GM23338 (cell line): ENCODE data around the gene GAB2. TPM values are rescaled to one million over a fixed set of nuclear protein-coding genes. Genes with fewer than 3 reads are reported as not detected.

ENCODE experiments used
- ATAC-seq: fragments of 200-7000 bp; cut with Tn5 transposase; 3 replicates; pipeline ENCODE4 v1.9.1; 2020
- DNase-seq: peaks from one replicate; pipeline ENCODE4 v3.0.0-alpha.2; 2015; ENCODE audit warnings: low spot score
- H2AFZ ChIP-seq: fragments of 200-600 bp; sonication (generic); 2 replicates; pipeline ENCODE4 v1.8.0; 2016; ENCODE audit warnings: antibody characterized with exemption, mild to moderate bottlenecking, moderate library complexity
- H3F3A ChIP-seq: fragments of 200-600 bp; sonication (generic); replicated peaks from 2 replicates; pipeline ENCODE4 v1.8.0; 2017; ENCODE audit warnings: antibody characterized with exemption, mixed run types, low read depth
- H3K27ac ChIP-seq: fragments of 200-600 bp; sonication (generic); 2 replicates; pipeline ENCODE4 v1.6.1; 2016; ENCODE audit warnings: low read depth
- H3K27me3 ChIP-seq: fragments of 200-600 bp; sonication (generic); 2 replicates; pipeline ENCODE4 v1.8.0; 2016; ENCODE audit warnings: mild to moderate bottlenecking, mixed run types, moderate library complexity; ENCODE audit not compliant: insufficient read depth
- H3K36me3 ChIP-seq: fragments of 200-600 bp; sonication (generic); 2 replicates; pipeline ENCODE4 v1.8.0; 2016; ENCODE audit warnings: mild to moderate bottlenecking; ENCODE audit not compliant: insufficient read depth
- H3K4me1 ChIP-seq: fragments of 200-600 bp; sonication (generic); 2 replicates; pipeline ENCODE4 v1.8.0; 2016; ENCODE audit warnings: mild to moderate bottlenecking, moderate library complexity; ENCODE audit not compliant: insufficient read depth
- H3K4me2 ChIP-seq: fragments of 200-600 bp; sonication (generic); 2 replicates; pipeline ENCODE4 v1.7.1; 2017; ENCODE audit warnings: mixed run types
- H3K4me3 ChIP-seq: fragments of 200-600 bp; sonication (generic); 2 replicates; pipeline ENCODE4 v1.6.1; 2016; ENCODE audit warnings: mixed run types
- H3K79me2 ChIP-seq: fragments of 200-600 bp; sonication (generic); replicated peaks from 2 replicates; pipeline ENCODE4 v1.8.0; 2017; ENCODE audit warnings: mild to moderate bottlenecking; ENCODE audit not compliant: insufficient read depth
- H3K9me2 ChIP-seq: fragments of 200-600 bp; sonication (generic); 2 replicates; pipeline ENCODE4 v1.8.0; 2017; ENCODE audit not compliant: insufficient read depth
- H4K20me1 ChIP-seq: fragments of 200-600 bp; sonication (generic); replicated peaks from 2 replicates; pipeline ENCODE4 v1.8.0; 2017; ENCODE audit warnings: mild to moderate bottlenecking; ENCODE audit not compliant: insufficient read depth
- H3K27ac Mint-ChIP-seq: 2 replicates; pipeline ENCODE4 v1.8.0; 2020; ENCODE audit warnings: inconsistent platforms, mild to moderate bottlenecking, moderate library complexity, mixed read lengths
- H3K27me3 Mint-ChIP-seq: 3 replicates; pipeline ENCODE4 v1.8.0; 2022; ENCODE audit warnings: low read depth, mild to moderate bottlenecking, moderate library complexity, mixed read lengths, inconsistent platforms; ENCODE audit not compliant: insufficient read depth, poor library complexity
- H3K36me3 Mint-ChIP-seq: 3 replicates; pipeline ENCODE4 v1.8.0; 2021; ENCODE audit warnings: low read depth, mild to moderate bottlenecking, inconsistent platforms, moderate library complexity, mixed read lengths
- H3K4me1 Mint-ChIP-seq: 3 replicates; pipeline ENCODE4 v1.8.0; 2020; ENCODE audit warnings: mild to moderate bottlenecking, inconsistent platforms, mixed read lengths
- H3K4me3 Mint-ChIP-seq: 3 replicates; pipeline ENCODE4 v1.8.0; 2021; ENCODE audit warnings: moderate library complexity, mild to moderate bottlenecking, inconsistent platforms, mixed read lengths
- H3K9me3 Mint-ChIP-seq: 3 replicates; pipeline ENCODE4 v1.8.0; 2020; ENCODE audit warnings: moderate library complexity, mild to moderate bottlenecking, inconsistent platforms, mixed read lengths
- CREB1 ChIP-seq: fragments of 250-450 bp; sonication (Bioruptor Pico); IDR thresholded peaks from 2 replicates; pipeline ENCODE4 v1.5.0; 2020; ENCODE audit warnings: low read depth, mild to moderate bottlenecking, moderate library complexity
- CTCF ChIP-seq, 2 experiments: fragments of 200-600 bp in 1 of 2; sonication (generic) in 1 of 2; conservative IDR thresholded peaks; 2 replicates each; pipeline versions ENCODE4 v1.5.1 to v1.6.1; 2016 to 2017; ENCODE audit warnings: antibody characterized with exemption in 2 of 2, low read depth in 2 of 2, mild to moderate bottlenecking in 2 of 2, moderate library complexity in 1 of 2
- EZH2phosphoT487 ChIP-seq: fragments of 200-600 bp; sonication (generic); IDR thresholded peaks from one replicate; pipeline ENCODE4 v1.8.1; 2018; ENCODE audit warnings: antibody characterized with exemption; ENCODE audit not compliant: unreplicated experiment
- JUNB ChIP-seq: IDR thresholded peaks from one replicate; pipeline ENCODE4 v1.6.1; 2016; ENCODE audit warnings: antibody characterized with exemption; ENCODE audit not compliant: unreplicated experiment
- POLR2AphosphoS5 ChIP-seq: IDR thresholded peaks from 2 replicates; pipeline ENCODE4 v1.6.1; 2016; ENCODE audit warnings: antibody characterized with exemption, low read depth
- REST ChIP-seq: IDR thresholded peaks from one replicate; pipeline ENCODE4 v1.6.1; 2018; ENCODE audit warnings: antibody characterized with exemption; ENCODE audit not compliant: unreplicated experiment
- STAT1 ChIP-seq: IDR thresholded peaks from one replicate; pipeline ENCODE4 v1.6.1; 2016; ENCODE audit warnings: antibody characterized with exemption; ENCODE audit not compliant: unreplicated experiment
- ZNF114 ChIP-seq: fragments of 250-450 bp; sonication (Bioruptor Pico); IDR thresholded peaks from 2 replicates; pipeline ENCODE4 v1.5.0; 2020; ENCODE audit warnings: mild to moderate bottlenecking, moderate library complexity
- ZNF462 ChIP-seq: fragments of 250-450 bp; sonication (Bioruptor Pico); IDR thresholded peaks from 2 replicates; pipeline ENCODE4 v1.5.0; 2020; ENCODE audit warnings: mild to moderate bottlenecking, moderate library complexity
- polyA plus RNA-seq: library from polyadenylated mRNA; unstranded; fragments of >200 nt; fragmentation: Nextera tagmentation; extraction: Ambion mirVana; gene quantifications from 2 replicates; pipeline ENCODE4 v1.2.1, GENCODE V29; 2016
- total RNA-seq: library from RNA; depleted of rRNA; stranded (reverse); fragments of >200 nt; shearing (Covaris generic); gene quantifications from 2 replicates; pipeline ENCODE4 v1.2.3, GENCODE V29; 2014

Gene GAB2
- total and polyA plus RNA-seq, 2 experiments from 2014 or later: 2.0 to 10.8 TPM

GRCh38 chr11:78460471-78460870, 42.9 kb upstream of the GAB2 start:
- Histone ChIP-seq H3K4me2 (no peak overlapping the region), H3K4me1 (no peaks in the 10 kb centered on the region), H3K36me3 (peaks cover 21% of the 10 kb centered on the region), H3K27ac (no peak overlapping the region), H4K20me1 (no peaks in the 10 kb centered on the region), H3F3A (no peaks in the 10 kb centered on the region), H3K4me3 (no peak overlapping the region), H3K79me2 (no peaks in the 10 kb centered on the region; the same call in 1 of the 2 replicates), H3K27me3 (no peaks in the 10 kb centered on the region), H3K9me2 (0 out of 2 replicates have a peak, but pooled peaks cover 4% of the 10 kb centered on the region), H2AFZ (no peak overlapping the region)
- Mint-ChIP-seq H3K27me3 (peaks cover 4% of the 10 kb centered on the region), H3K4me3 (no peak overlapping the region), H3K36me3 (peaks cover 43% of the 10 kb centered on the region), H3K4me1 (no peaks in the 10 kb centered on the region), H3K27ac (peak overlapping the region; percentile 25), H3K9me3 (peaks cover 2% of the 10 kb centered on the region; the same call in 2 of the 3 replicates)
- ATAC-seq (no peak), DNase-seq (no peak)
- TF ChIP-seq ZNF114 (CRISPR knock-in tag) (no peak), EZH2phosphoT487 (no peak), CTCF (conservative IDR thresholded peaks at IDR 0.05; ENCODE audit: low read depth in 2 of 2) (no peak), POLR2AphosphoS5 (no peak), STAT1 (no peak), ZNF462 (no peak), REST (no peak), CREB1 (no peak), JUNB (no peak)
